Middle frontal gyrus (tissue), 1 donor: ENCODE data around the gene SCNM1.
"Not testable (repeated sequence)": the region's sequence is repeated elsewhere in the genome, so short reads cannot be mapped to it uniquely, and the experiment has no call there.

ENCODE experiments used
- DNase-seq: peaks from one replicate; pipeline ENCODE4 v3.0.0-alpha.2; 2015; ENCODE audit warnings: low spot score; ENCODE audit errors: extremely low spot score

SCNM1 gene

DNA sequence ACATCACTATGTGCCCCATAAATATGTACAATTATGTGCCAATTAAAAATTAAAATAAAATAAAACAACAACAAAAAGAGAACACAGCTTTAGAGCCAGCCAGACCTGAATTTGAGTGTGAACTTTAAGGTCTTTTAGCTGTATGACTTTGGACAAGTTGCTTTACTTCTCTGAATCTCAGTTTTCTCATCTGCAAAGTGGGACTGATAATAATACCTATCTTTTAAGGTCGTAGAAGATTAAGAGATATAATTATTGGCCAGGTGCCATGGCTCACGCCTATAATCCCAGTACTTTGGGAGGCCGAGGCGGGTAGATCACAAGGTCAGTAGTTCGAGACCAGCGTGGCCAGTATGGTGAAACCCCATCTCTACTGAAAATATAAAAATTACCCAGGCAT, 27.4 kb downstream of the SCNM1 start:
- no peak for DNase-seq

DNA sequence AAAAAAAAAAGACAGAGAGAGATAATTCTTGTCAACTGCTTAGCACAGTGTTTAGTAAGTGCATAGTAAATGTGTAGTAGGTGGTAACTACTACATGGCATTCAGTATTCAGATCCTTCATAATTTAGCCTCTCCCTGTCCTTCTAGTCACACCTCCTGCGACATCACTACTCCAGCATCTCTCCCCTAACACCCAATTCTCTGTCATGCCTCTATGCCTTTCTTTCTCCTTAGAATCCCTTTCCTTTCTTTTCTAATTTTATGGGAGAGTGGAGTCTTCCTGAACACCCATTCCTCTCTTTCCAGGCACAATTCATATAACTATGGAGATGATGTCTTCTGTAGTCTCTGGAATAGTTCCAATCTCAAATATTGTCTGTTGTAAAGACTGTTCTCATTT, 27.9 kb downstream of the SCNM1 start:
- no peak for DNase-seq

DNA sequence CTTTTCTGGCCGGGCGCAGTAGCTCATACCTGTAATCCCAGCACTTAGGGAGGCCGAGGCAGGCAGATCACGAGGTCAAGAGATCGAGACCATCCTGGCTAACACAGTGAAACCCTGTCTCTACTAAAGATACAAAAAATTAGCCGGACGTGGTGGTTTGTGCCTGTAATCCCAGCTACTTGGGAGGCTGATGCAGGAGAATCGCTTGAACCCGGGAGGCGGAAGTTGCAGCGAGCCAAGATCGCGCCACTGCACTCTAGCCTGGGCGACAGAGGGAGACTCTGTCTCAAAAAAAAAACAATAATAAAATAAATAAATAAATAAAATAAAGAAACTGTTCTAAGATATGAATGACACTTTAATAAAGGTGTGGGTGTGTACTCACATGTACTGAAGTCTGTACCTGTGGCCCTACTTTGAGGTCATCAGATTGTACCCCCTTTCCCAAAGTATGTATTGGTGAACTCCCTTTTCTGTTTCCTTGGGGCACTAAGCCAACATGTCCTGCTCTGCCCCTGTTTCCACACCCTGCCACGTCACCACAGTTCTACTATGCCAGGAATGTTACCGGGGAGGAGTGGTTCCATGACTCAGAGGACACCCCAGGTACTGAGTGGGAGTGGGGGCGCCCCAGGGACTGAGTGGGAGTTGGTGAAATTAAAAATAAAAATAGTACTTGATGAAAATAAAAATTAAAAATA, 29.1 kb downstream of the SCNM1 start:
- DNase-seq: not testable (repeated sequence)

DNA sequence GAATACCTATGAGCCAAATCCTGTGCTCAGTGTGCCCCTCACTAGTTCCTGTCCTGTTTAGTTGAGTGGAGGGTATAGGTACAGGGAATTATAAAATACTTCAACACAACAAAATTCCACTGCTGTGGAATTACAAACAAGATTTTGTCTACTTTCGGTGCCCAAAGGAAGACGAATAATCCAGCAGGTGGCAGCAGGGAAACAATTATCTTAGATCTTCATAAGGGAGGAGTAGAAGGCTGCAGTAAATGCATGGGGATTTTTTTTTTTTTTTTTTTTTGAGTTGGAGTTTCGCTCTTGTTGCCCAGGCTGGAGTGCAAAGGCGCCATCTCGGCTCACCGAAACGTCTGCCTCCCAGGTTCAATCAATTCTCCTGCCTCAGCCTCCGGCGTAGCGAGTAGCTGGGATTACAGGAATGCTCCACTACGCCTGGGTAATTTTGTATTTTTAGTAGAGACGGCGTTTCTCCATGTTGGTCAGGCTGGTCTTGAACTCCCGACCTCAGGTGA, 30.4 kb downstream of the SCNM1 start:
- peak; percentile 92 for DNase-seq

- no peak for DNase-seq
These were observed 31.9 kb downstream of the SCNM1 start for GRCh38 chr1:151197863-151198253.

GRCh38 chr1:151198254-151199127, 32.5 kb downstream of the SCNM1 start, which contains the start of gene PIP5K1A:
Gene PIP5K1A, plus strand, starts transcription at chr1:151198552. Its CDS starts 445 bp downstream, at chr1:151198997.
- DNase-seq: peak; percentile 99

GRCh38 chr1:151199873-151200581, 34.1 kb downstream of the SCNM1 start:
- DNase-seq: no peak

GRCh38 chr1:151205381-151205965, 39.5 kb downstream of the SCNM1 start:
- DNase-seq: not testable (repeated sequence)

DNA sequence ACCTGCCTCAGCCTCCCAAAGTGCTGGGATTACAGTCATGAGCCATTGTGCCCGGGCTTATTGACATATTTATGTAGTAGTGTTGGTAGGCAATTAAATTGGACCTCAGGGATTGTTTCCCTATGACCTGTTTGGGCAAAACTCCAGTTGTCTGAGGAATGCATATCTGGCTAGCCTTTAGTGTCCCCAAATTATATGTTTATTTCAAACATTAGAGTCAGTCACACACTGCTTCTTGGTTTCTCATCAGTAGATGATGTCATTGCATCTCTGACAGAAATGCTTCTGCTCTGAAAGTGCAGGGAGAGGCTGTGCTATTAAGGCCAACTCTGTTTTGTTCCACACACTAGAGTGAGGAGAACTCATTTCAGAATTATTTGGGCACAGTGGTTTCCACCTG, 44.9 kb downstream of the SCNM1 start:
- no peak for DNase-seq

DNA sequence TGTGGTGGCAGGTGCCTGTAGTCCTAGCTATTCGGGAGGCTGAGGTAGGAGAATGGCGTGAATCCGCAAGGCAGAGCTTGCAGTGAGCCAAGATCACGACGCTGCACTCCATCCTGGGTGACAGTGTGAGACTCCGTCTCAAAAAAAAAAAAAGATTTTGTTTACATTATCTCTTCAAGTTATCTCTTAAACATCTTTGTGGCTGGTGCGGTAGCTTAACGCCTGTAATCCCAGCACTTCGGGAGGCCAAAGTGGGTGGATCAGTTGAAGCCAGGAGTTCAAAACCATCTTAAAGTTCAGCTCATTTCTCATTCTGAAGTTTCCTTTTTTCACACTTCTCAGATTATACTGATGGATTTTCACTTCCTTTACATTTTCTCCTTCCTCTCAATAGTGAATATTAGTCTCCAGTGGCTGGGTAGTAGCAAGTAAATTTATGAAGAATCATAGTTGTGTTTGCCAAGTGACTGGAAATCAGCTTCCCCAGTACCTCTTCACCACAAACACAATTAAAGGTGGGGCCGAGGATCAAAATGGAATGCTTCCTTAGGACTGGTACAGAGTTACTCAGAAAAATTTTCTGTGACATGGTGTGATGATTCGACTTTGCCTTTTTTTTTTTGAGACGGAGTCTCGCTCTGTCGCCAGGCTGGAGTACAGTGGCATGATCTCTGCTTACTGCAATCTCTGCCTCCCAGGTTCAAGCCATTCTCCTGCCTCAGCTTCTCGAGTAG, 46.2 kb downstream of the SCNM1 start:
- no peak for DNase-seq

- DNase-seq: no peak
These were observed 47.6 kb downstream of the SCNM1 start for GRCh38 chr1:151213560-151213959.
